Measurements from ENCODE around the gene RPL13A.
"Not testable (repeated sequence)": the region's sequence is repeated elsewhere in the genome, so short reads cannot be mapped to it uniquely, and the experiment has no call there.

Gene RPL13A

DNA sequence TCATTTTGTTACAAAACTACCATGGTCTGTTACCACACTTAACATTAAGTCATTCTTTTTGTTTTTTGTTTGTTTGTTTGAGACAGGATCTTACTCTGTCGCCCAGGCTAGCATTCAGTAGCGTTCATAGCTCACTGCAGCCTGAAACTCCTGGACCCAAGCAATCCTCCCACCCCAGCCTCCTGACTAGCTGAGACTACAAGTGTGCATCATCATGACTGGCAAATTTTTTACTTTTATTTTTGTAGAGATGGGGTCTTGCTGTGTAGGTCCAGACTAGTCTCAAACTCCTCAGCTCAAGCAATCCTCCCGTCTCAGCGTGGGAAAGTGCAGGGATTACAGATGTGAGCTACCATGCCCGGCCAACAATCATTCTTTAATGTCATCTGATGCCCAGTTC is 31.1 kb upstream of the RPL13A start:
- DNase-seq (ENCODE audit: low read depth in 2 of 2): no peak

- no peak for DNase-seq (ENCODE audit: low read depth in 2 of 2)
Measured at GRCh38 chr19:49458567-49458903, 28.9 kb upstream of the RPL13A start.

DNA sequence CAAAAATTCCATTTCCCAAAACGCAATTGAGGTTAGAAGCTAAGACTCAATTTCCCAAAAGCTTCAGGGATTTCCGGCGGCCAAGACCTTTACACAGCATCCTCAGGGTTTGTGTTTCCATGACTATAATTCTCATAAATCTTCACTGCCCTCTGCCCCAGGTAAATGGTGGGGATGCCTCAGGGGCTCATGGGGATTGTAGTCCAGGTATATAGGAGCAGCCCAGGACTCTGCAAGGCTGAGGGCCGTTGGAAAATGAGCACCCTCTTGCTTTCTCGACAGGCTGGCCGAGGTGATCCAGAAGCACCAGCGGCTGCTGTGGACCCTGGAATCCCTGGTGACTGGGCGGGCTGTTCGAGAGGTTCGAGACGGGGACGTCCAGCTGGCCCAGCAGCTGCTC is 28.0 kb upstream of the RPL13A start:
- DNase-seq (ENCODE audit: low read depth in 2 of 2): no peak

GRCh38 chr19:49461130-49461529 is 26.3 kb upstream of the RPL13A start:
- DNase-seq (ENCODE audit: low read depth in 2 of 2): not testable (repeated sequence)

GRCh38 chr19:49461656-49462055 is 25.8 kb upstream of the RPL13A start:
- no peak for DNase-seq (ENCODE audit: low read depth in 2 of 2)

GRCh38 chr19:49462492-49462891 is 24.9 kb upstream of the RPL13A start:
- no peak for DNase-seq (ENCODE audit: low read depth in 2 of 2)

DNA sequence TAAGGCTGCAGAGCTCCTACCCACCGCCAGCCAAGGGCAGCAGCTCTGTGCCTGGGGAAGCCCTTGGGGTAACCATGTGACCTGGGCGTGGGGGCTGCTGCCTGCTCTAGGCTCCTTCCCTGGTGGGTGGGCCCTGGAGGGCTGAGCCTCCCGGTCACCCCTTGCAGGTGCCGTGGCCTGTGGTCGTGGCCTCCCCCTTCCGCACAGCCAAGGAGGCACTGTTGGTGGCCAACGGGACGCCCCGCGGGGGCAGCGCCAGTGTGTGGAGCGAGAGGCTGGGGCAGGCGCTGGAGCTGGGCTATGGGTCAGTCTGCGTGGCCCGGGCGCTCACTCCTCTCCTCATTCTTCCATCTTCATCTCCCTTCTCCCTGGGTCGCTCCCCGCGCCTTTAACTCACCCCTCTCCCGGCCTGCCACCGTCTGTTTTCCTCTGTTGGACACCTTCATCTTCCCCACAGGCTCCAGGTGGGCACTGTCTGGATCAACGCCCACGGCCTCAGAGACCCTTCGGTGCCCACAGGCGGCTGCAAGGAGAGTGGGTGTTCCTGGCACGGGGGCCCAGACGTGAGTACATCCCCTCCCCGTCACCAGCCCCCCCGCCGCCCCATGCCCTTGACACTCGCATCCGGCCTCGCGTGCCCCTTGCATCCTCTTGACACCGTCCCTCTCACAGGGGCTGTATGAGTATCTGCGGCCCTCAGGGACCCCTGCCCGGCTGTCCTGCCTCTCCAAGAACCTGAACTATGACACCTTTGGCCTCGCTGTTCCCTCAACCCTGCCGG is 23.3 kb upstream of the RPL13A start:
- DNase-seq (ENCODE audit: low read depth in 2 of 2): no peak

DNA sequence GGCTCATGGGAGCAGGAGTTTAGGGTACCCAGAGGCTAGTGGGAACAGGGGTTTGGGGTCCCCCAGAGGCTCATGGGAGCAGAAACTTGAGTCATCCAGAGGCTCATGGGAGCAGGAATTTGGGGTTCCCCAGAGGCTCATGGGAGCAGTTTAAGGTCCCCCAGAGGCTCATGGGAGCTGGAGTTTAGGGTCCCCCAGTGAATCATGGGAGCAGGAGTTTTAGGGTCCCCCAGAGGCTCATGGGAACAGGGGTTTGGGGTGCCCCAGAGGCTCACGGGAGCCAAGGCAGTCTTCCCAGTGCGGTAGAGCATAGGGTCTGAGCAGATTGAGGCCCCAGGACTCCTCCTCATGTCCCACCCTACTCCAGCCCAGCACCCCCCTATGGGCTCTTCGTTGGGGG is 22.0 kb upstream of the RPL13A start:
- DNase-seq (ENCODE audit: low read depth in 2 of 2): no peak

DNA sequence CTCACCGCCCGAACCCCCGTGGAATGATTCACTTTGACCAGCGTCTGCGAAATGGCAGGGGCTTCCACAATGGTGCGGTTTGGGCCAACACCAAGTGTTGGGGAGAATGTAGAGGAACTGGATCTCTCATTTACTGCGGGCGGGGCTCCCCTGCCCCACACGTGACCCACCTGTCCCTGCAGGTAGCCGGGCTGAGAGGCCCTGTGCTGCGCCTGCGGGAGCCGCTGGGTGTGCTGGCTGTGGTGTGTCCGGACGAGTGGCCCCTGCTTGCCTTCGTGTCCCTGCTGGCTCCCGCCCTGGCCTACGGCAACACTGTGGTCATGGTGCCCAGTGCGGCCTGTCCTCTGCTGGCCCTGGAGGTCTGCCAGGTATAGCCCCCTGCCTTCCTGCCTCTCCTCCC is 19.2 kb upstream of the RPL13A start:
- DNase-seq (ENCODE audit: low read depth in 2 of 2): no peak

DNA sequence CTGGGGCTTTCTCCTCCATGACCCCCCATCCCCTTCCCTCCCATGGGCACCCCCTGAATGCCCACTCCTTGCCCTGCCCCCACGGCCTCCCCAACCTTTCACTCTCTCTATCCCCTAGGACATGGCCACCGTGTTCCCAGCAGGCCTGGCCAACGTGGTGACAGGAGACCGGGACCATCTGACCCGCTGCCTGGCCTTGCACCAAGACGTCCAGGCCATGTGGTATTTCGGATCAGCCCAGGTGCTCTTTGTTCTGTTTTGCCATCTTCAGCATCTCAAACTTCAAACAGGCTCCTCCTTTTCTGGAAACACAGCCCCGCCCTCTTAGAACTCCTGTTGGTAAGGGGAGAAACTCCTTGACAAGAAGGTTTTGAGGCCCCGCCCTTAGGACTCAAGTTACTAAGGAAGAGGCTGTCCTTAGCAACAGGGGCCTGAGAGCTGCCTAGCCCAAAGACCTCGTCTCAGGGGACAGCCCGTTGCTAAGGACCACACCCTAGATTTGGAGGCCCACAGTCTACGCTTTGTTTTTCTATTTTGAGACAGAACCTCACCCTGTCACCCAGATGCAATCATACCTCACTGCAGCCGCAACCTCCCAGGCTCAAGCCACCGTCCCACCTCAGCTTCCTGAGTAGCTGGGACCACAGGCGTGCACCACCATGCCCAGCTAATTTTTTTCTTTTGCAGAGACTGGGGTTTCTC is 18.5 kb upstream of the RPL13A start:
- DNase-seq (ENCODE audit: low read depth in 2 of 2): peak in 1 of 2 donors; percentile 53

GRCh38 chr19:49469828-49470614 is 17.4 kb upstream of the RPL13A start:
- DNase-seq (ENCODE audit: low read depth in 2 of 2): peak in 1 of 2 donors; percentile 54

DNA sequence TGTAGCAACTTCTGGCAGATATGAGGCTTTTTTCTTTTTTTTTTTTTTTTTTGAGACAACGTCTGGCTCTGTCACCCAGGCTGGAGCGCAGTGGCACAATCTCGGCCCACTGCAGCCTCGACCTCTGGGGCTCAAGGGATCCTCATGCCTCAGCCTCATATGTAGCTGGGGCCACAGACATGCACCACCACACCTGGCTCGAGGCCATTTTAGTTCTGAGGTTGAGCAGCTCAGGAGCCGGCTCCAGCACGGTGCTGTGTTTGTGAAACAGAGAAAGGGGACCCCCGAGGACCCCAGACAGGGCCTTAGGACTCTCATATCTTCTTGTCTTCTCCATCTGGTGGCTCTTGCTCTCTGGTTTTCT is 16.8 kb upstream of the RPL13A start:
- no peak for DNase-seq (ENCODE audit: low read depth in 2 of 2)

GRCh38 chr19:49472936-49473335 is 14.5 kb upstream of the RPL13A start:
- DNase-seq (ENCODE audit: low read depth in 2 of 2): no peak

- not testable (repeated sequence) for DNase-seq (ENCODE audit: low read depth in 2 of 2)
Measured at GRCh38 chr19:49473501-49473867, 13.9 kb upstream of the RPL13A start.

DNA sequence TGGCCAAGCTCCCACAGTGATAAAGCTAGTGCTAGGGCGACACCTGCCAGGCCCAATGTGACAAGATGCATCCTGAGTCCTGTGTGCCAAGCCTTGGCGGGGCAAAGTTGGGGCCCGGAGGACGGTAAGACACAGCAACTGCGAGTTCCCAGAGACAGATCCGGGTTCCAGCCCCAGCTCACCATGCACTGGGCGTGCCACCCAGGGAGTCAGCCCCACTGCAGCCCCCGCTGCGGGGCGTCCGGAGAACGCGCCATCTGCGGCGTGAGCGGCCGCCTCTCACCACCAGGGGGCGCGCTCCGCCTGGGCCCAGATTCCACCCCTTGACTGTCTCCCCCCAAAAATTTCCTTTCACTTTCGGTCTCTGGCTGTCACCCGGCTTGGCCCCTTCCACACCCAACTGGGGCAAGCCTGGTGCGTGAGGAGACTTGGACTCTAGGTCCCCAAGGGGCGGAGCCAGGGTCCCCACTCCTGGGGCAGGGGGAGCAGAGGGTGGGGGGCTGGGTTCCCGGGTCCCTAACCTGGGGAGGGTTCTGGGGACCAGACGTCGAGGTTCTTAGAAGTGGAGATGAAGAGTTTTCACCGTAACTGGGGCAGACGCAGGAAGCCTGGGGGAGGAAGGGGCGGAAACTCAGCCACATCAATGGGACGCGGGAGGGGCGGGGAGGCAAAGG is 13.4 kb upstream of the RPL13A start, which contains the start of gene FLT3LG:
Gene FLT3LG, plus strand, starts transcription at position 348 of the 674 bp plus-strand sequence. CDS start 425 bp downstream, outside the sequence.
- peak; percentile 85 to 86 for DNase-seq (ENCODE audit: low read depth in 2 of 2)

- no peak for DNase-seq (ENCODE audit: low read depth in 2 of 2)
Measured at GRCh38 chr19:49474542-49474924, 12.9 kb upstream of the RPL13A start.

- DNase-seq (ENCODE audit: low read depth in 2 of 2): no peak
Measured at GRCh38 chr19:49475191-49475917, 12.1 kb upstream of the RPL13A start.

DNA sequence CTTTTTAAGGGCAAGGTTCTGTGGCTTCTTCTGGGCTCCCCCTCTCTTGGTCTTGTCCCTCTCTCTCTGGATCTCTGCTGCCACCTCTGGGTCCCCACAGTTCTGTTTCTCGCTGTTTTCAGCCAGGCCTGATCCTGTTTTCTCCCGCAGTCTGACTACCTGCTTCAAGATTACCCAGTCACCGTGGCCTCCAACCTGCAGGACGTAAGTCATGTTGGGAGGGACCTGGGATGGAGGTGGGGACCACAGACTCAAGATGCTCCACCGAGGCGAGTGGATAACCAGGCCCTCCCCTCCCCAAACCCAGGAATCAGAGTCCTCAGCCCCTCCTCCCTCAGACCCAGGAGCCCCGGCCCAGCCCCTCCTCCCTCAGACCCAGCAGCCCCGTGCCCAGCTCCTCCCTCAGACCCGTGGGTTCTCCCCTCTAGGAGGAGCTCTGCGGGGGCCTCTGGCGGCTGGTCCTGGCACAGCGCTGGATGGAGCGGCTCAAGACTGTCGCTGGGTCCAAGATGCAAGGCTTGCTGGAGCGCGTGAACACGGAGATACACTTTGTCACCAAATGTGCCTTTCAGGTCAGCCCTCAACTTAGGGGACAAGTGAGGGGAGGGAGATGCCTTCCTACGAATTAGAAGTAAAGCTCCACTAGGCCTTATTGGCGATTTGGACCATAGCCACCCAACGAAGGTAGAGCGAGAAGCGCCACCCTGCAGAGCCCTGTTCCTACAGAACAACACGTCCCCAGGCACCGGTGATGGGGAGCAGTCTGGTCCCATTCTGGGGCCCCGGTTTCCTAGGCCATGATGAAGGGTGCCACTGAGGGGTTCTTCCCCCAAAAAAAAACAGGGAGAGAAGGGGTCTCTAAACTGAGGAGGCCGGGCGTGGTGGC is 11.2 kb upstream of the RPL13A start:
- peak in 1 of 2 donors; percentile 68 for DNase-seq (ENCODE audit: low read depth in 2 of 2)

- DNase-seq (ENCODE audit: low read depth in 2 of 2): no peak
Measured at GRCh38 chr19:49479975-49480628, 7.3 kb upstream of the RPL13A start.

All from stimulated activated CD4-positive, alpha-beta T cell treated with anti-CD3 and anti-CD28 coated beads, Interleukin-1b, Interleukin-23, amount 100 ng/mL, for 4 hours (primary cell).